ENCODE results near the gene DOK4. TPM values are rescaled to one million over a fixed set of nuclear protein-coding genes. Genes with fewer than 3 reads are reported as not detected.

DOK4 gene
- total RNA-seq, 4 donors from 2014 or later: 1.8 to 31.6 (median 24.5) TPM

GRCh38 chr16:57474671-57475661, 11.3 kb downstream of the DOK4 start:
- Histone ChIP-seq H3K9me3 (no peaks in the 10 kb centered on the region), H3K27ac (no peak overlapping the region), H3K36me3 (no peaks in the 10 kb centered on the region), H3K27me3 (no peaks in the 10 kb centered on the region), H3K4me1 (peaks cover 0 to 2% of the 10 kb centered on the region in 2 donors), H3K4me3 (no peak overlapping the region)
- no peak for DNase-seq
- no peak for TF ChIP-seq POLR2A (IDR thresholded peaks at IDR 0.05)
- no peak for TF ChIP-seq CTCF (IDR thresholded peaks at IDR 0.05)
- intact Hi-C loops (cut with DNase I; ENCODE audit: low total_unique reads): no loop called here

GRCh38 chr16:57473906-57474305, 12.4 kb downstream of the DOK4 start:
- Histone ChIP-seq H3K9me3 (no peaks in the 10 kb centered on the region), H3K4me3 (no peak overlapping the region), H3K36me3 (no peaks in the 10 kb centered on the region), H3K27ac (no peak overlapping the region), H3K27me3 (no peaks in the 10 kb centered on the region), H3K4me1 (no peaks in the 10 kb centered on the region)
- TF ChIP-seq POLR2A (IDR thresholded peaks at IDR 0.05): no peak
- TF ChIP-seq CTCF (IDR thresholded peaks at IDR 0.05): no peak
- no peak for DNase-seq
- intact Hi-C loops (cut with DNase I; ENCODE audit: low total_unique reads): no loop called here

- intact Hi-C loops (cut with DNase I; ENCODE audit: low total_unique reads): no loop called here
- H3K27me3 ChIP-seq: no peaks in the 10 kb centered on the region
- H3K9me3 ChIP-seq: no peaks in the 10 kb centered on the region
- TF ChIP-seq CTCF (IDR thresholded peaks at IDR 0.05): no peak
- TF ChIP-seq POLR2A (IDR thresholded peaks at IDR 0.05): no peak
- no peaks in the 10 kb centered on the region for H3K36me3 ChIP-seq
- H3K27ac ChIP-seq: no peak overlapping the region
- no peaks in the 10 kb centered on the region for H3K4me1 ChIP-seq
- no peak overlapping the region for H3K4me3 ChIP-seq
- DNase-seq: no peak
Measured at GRCh38 chr16:57473176-57473840, 13.0 kb downstream of the DOK4 start.

- no peaks in the 10 kb centered on the region for H3K27me3 ChIP-seq
- H3K4me1 ChIP-seq: no peaks in the 10 kb centered on the region
- no peak for DNase-seq
- no peaks in the 10 kb centered on the region for H3K36me3 ChIP-seq
- intact Hi-C loops (cut with DNase I; ENCODE audit: low total_unique reads): no loop called here
- H3K9me3 ChIP-seq: no peaks in the 10 kb centered on the region
- H3K27ac ChIP-seq: no peak overlapping the region
- TF ChIP-seq POLR2A (IDR thresholded peaks at IDR 0.05) (no peak), CTCF (IDR thresholded peaks at IDR 0.05) (no peak)
- H3K4me3 ChIP-seq: no peak overlapping the region
Measured at GRCh38 chr16:57472665-57473060, 13.6 kb downstream of the DOK4 start.

All from uterus (tissue), 4 donors.